ENCODE measurements around the gene CAMTA1. TPM values are rescaled to one million over a fixed set of nuclear protein-coding genes. Genes with fewer than 3 reads are reported as not detected.

Gene CAMTA1
- total RNA-seq, 2 donors from 2014 or later, result 100 to 102 TPM

GRCh38 chr1:7483634-7484383 is 698.6 kb downstream of the CAMTA1 start:
- H3K27ac ChIP-seq, result no peak overlapping the region
- H3K27me3 ChIP-seq (replicated peaks; ENCODE audit: insufficient read depth), result no peaks in the 10 kb centered on the region
- no peaks in the 10 kb centered on the region for H3K36me3 ChIP-seq
- H3K9me3 ChIP-seq, result no peaks in the 10 kb centered on the region
- no peak for DNase-seq (ENCODE audit: low spot score)
- H3K4me3 ChIP-seq, result no peak overlapping the region
- WGBS, result 87% methylated on average over 13 of the region's 13 CpGs
- intact Hi-C loops (cut with DNase I), result no loop called here
- H3K4me1 ChIP-seq (replicated peaks), result no peaks in the 10 kb centered on the region
- no peak for TF ChIP-seq CTCF (IDR thresholded peaks at IDR 0.05)
- no peak for TF ChIP-seq POLR2A (IDR thresholded peaks at IDR 0.05)
- no peak for TF ChIP-seq POLR2AphosphoS5 (IDR thresholded peaks at IDR 0.05)

GRCh38 chr1:7485086-7485780 is 700.0 kb downstream of the CAMTA1 start:
- no peak for TF ChIP-seq POLR2AphosphoS5 (IDR thresholded peaks at IDR 0.05)
- TF ChIP-seq CTCF (IDR thresholded peaks at IDR 0.05), result no peak
- no peak for TF ChIP-seq POLR2A (IDR thresholded peaks at IDR 0.05)
- H3K4me1 ChIP-seq (replicated peaks), result no peaks in the 10 kb centered on the region
- 85% methylated on average over 10 of the region's 10 CpGs for WGBS
- no peak overlapping the region for H3K27ac ChIP-seq
- H3K4me3 ChIP-seq, result no peak overlapping the region
- no peaks in the 10 kb centered on the region for H3K27me3 ChIP-seq (replicated peaks; ENCODE audit: insufficient read depth)
- intact Hi-C loops (cut with DNase I), result no loop called here
- DNase-seq (ENCODE audit: low spot score), result no peak
- H3K9me3 ChIP-seq, result no peaks in the 10 kb centered on the region
- no peaks in the 10 kb centered on the region for H3K36me3 ChIP-seq

GRCh38 chr1:7485826-7486225 is 700.6 kb downstream of the CAMTA1 start:
- TF ChIP-seq POLR2A (IDR thresholded peaks at IDR 0.05) (no peak), CTCF (IDR thresholded peaks at IDR 0.05) (no peak), POLR2AphosphoS5 (IDR thresholded peaks at IDR 0.05) (no peak)
- H3K4me1 ChIP-seq (replicated peaks), result no peaks in the 10 kb centered on the region
- no peak overlapping the region for H3K27ac ChIP-seq
- no peaks in the 10 kb centered on the region for H3K36me3 ChIP-seq
- intact Hi-C loops (cut with DNase I), result no loop called here
- no peaks in the 10 kb centered on the region for H3K9me3 ChIP-seq
- H3K27me3 ChIP-seq (replicated peaks; ENCODE audit: insufficient read depth), result no peaks in the 10 kb centered on the region
- no peak overlapping the region for H3K4me3 ChIP-seq
- no peak for DNase-seq (ENCODE audit: low spot score)
- WGBS, result 93% methylated on average over 6 of the region's 6 CpGs

GRCh38 chr1:7487766-7488474 is 702.7 kb downstream of the CAMTA1 start:
- H3K36me3 ChIP-seq, result no peaks in the 10 kb centered on the region
- TF ChIP-seq CTCF (IDR thresholded peaks at IDR 0.05) (no peak), POLR2AphosphoS5 (IDR thresholded peaks at IDR 0.05) (no peak), POLR2A (IDR thresholded peaks at IDR 0.05) (no peak)
- 88% methylated on average over 8 of the region's 8 CpGs for WGBS
- H3K4me3 ChIP-seq, result no peak overlapping the region
- DNase-seq (ENCODE audit: low spot score), result no peak
- intact Hi-C loops (cut with DNase I), result no loop called here
- no peak overlapping the region for H3K27ac ChIP-seq
- no peaks in the 10 kb centered on the region for H3K4me1 ChIP-seq (replicated peaks)
- H3K27me3 ChIP-seq (replicated peaks; ENCODE audit: insufficient read depth), result no peaks in the 10 kb centered on the region
- H3K9me3 ChIP-seq, result no peaks in the 10 kb centered on the region

All from prostate gland (tissue), 2 donors.